ENCODE results near the gene KIF6.
A peak's percentile ranks its signal among the peaks of the same experiment; 100 is the strongest.

Gene KIF6

DNA sequence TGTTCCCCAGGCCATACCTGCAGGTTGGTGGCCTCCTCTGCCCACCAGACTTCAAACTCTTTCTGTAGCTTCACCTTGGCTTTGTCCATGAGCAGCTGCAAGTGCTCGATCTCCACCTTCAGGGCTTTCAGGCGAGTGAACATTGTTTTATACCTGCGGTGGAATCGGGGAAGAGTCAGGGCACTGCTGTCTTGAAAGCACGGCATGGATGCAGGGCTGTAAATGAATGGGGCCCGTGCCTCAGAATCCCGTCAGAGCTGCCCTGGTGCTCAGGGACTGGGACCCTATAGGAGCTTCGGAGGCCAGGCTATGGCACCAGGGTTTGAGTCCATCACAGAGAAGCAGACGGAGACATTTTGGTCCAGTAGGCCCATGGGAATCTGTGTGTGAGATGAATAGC lies 364.8 kb downstream of the KIF6 start:
- DNase-seq (ENCODE audit: low read depth in 1 of 2, low spot score in 1 of 2) = no peak
- TF ChIP-seq SPI1 (IDR thresholded peaks at IDR 0.05; ENCODE audit: borderline replicate concordance, low read depth) (no peak), POLR2AphosphoS5 (IDR thresholded peaks at IDR 0.05; ENCODE audit: low read depth) (no peak)
- Histone ChIP-seq H3K27me3 (ENCODE audit: insufficient read depth, poor library complexity, severe bottlenecking) (no peaks in the 10 kb centered on the region), H3K27ac (replicated peaks) (no peak overlapping the region), H3K4me3 (replicated peaks; ENCODE audit: insufficient read depth, low read length) (no peak overlapping the region)

DNA sequence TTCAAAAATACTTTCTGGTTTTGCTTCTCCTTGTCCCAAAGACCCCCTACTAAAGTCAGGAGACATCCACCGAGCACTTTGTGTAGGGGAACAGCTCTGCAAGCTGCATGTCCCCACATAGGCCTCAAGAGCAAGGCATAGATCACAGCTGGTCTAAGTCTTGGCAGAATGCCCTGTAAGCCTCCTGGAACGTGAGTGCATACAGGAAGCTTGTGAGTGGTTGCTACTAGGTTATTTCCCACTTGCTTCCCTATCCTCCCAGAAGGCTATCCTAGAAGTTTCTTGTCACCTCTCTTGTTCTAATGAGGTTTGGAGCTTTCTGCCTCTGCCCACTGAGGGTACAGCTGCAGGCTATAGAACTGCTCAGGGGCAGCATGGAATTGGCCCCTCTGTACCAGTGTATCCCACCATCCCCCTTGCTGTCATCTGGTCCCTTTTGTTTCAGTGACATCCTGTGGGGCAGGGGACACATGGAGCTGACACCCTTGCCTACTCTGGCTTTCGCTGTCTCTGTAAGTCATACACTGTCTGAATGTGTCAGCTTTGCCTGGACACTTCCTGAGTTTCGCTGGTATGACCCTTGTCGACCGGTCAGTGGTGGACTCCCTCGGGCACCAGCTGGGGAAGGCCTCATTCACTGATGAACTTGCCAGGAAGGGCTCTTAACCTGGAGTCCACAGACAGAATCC lies 367.1 kb downstream of the KIF6 start:
- peak in 1 of 2 experiments; percentile 32 for DNase-seq (ENCODE audit: low read depth in 1 of 2, low spot score in 1 of 2)
- H3K27me3 ChIP-seq (ENCODE audit: insufficient read depth, poor library complexity, severe bottlenecking) = no peaks in the 10 kb centered on the region
- no peak overlapping the region for H3K4me3 ChIP-seq (replicated peaks; ENCODE audit: insufficient read depth, low read length)
- no peak overlapping the region for H3K27ac ChIP-seq (replicated peaks)
- TF ChIP-seq, protein P1, sequence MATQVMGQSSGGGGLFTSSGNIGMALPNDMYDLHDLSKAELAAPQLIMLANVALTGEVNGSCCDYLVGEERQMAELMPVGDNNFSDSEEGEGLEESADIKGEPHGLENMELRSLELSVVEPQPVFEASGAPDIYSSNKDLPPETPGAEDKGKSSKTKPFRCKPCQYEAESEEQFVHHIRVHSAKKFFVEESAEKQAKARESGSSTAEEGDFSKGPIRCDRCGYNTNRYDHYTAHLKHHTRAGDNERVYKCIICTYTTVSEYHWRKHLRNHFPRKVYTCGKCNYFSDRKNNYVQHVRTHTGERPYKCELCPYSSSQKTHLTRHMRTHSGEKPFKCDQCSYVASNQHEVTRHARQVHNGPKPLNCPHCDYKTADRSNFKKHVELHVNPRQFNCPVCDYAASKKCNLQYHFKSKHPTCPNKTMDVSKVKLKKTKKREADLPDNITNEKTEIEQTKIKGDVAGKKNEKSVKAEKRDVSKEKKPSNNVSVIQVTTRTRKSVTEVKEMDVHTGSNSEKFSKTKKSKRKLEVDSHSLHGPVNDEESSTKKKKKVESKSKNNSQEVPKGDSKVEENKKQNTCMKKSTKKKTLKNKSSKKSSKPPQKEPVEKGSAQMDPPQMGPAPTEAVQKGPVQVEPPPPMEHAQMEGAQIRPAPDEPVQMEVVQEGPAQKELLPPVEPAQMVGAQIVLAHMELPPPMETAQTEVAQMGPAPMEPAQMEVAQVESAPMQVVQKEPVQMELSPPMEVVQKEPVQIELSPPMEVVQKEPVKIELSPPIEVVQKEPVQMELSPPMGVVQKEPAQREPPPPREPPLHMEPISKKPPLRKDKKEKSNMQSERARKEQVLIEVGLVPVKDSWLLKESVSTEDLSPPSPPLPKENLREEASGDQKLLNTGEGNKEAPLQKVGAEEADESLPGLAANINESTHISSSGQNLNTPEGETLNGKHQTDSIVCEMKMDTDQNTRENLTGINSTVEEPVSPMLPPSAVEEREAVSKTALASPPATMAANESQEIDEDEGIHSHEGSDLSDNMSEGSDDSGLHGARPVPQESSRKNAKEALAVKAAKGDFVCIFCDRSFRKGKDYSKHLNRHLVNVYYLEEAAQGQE (IDR thresholded peaks at IDR 0.05; ENCODE audit: insufficient replicate concordance, low read depth) = no peak
- TF ChIP-seq SPI1 (IDR thresholded peaks at IDR 0.05; ENCODE audit: borderline replicate concordance, low read depth) (no peak), POLR2AphosphoS5 (IDR thresholded peaks at IDR 0.05; ENCODE audit: low read depth) (no peak), GABPA (IDR thresholded peaks at IDR 0.05; ENCODE audit: low read depth) (no peak)
- TF ChIP-seq, protein P2, sequence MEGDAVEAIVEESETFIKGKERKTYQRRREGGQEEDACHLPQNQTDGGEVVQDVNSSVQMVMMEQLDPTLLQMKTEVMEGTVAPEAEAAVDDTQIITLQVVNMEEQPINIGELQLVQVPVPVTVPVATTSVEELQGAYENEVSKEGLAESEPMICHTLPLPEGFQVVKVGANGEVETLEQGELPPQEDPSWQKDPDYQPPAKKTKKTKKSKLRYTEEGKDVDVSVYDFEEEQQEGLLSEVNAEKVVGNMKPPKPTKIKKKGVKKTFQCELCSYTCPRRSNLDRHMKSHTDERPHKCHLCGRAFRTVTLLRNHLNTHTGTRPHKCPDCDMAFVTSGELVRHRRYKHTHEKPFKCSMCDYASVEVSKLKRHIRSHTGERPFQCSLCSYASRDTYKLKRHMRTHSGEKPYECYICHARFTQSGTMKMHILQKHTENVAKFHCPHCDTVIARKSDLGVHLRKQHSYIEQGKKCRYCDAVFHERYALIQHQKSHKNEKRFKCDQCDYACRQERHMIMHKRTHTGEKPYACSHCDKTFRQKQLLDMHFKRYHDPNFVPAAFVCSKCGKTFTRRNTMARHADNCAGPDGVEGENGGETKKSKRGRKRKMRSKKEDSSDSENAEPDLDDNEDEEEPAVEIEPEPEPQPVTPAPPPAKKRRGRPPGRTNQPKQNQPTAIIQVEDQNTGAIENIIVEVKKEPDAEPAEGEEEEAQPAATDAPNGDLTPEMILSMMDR (IDR thresholded peaks at IDR 0.05; ENCODE audit: insufficient read depth, low read length) = no peak

DNA sequence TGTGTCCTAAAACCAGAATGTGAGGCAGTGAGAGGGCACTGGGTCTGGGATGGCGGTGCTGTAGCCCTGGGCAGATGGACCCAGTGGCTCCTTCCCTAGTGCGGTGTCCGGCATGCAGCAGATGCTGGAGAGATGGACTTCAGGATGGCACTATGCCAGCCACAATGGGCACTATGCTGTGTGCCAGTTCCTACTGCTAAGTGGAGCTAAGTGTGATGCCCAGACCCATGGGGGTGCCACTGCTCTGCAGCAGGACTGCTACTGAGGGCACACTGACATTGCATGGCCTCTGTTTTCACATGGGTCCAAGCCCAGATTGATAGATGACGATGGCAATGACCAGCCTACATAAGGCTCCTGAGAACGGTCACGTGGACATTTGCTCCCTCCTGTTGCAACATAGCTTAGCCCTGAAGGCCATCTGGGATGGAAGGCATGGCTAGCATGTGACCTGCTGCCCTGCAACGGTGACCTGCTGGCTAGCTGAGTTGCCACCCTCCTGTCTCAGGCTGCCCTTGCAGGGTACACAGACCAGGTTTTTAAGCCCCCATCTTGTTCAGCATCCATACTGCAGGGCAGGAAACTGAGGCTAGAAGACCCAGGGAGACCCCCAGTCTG lies 371.4 kb downstream of the KIF6 start:
- no peak for TF ChIP-seq SPI1 (IDR thresholded peaks at IDR 0.05; ENCODE audit: borderline replicate concordance, low read depth)
- TF ChIP-seq POLR2AphosphoS5 (IDR thresholded peaks at IDR 0.05; ENCODE audit: low read depth) = no peak
- Histone ChIP-seq H3K27me3 (ENCODE audit: insufficient read depth, poor library complexity, severe bottlenecking) (no peaks in the 10 kb centered on the region), H3K4me3 (replicated peaks; ENCODE audit: insufficient read depth, low read length) (no peak overlapping the region), H3K27ac (replicated peaks) (no peak overlapping the region)
- DNase-seq (ENCODE audit: low read depth in 1 of 2, low spot score in 1 of 2) = no peak

DNA sequence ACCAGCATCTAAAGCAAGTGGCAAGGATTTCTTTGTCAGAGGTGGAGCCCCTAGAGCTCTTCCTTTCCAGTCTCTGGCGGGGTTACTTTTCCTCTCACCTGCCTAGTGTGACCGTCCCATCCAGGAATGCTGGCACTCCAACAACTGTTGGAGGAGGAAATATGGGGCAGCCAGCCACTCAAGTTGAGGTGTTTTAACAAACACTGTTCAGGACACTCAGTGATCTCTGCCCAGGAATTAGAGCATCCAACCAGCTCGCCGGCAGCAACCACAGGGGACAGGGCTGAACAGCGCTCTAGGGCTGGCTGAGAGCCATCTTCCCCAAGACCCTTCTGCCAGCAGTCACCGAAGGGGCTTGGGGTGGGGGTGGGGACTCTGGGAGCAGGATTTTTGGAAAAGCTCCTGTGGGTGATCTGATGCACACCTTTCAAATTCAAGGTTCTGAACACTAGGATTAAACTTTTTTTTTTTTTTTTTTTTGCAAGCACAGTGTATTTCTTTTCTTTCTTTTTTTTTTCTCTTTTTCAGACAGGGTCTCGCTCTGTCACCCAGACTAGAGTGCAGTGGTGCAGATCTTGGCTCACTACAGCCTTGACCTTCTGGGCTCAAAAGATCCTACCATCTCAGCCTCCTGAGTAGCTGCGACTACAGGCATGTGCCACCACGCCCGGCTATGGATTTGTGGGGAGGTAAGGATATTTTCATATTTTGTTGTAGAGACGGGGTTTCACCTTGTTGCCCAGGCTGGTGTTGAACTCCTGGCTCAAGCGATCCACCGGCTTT lies 374.3 kb downstream of the KIF6 start:
- Histone ChIP-seq H3K4me3 (replicated peaks; ENCODE audit: insufficient read depth, low read length) (no peak overlapping the region), H3K27me3 (ENCODE audit: insufficient read depth, poor library complexity, severe bottlenecking) (no peaks in the 10 kb centered on the region), H3K27ac (replicated peaks) (no peak overlapping the region)
- TF ChIP-seq SPI1 (IDR thresholded peaks at IDR 0.05; ENCODE audit: borderline replicate concordance, low read depth) (no peak), POLR2AphosphoS5 (IDR thresholded peaks at IDR 0.05; ENCODE audit: low read depth) (no peak), GABPA (IDR thresholded peaks at IDR 0.05; ENCODE audit: low read depth) (no peak)
- TF ChIP-seq, protein P1 (IDR thresholded peaks at IDR 0.05; ENCODE audit: insufficient replicate concordance, low read depth) = no peak
- TF ChIP-seq, protein P2 (IDR thresholded peaks at IDR 0.05; ENCODE audit: insufficient read depth, low read length) = no peak
- no peak for DNase-seq (ENCODE audit: low read depth in 1 of 2, low spot score in 1 of 2)
